Colonic mucosa (tissue), 4 donors: ENCODE measurements around the gene DUSP9. TPM values are rescaled to one million over a fixed set of nuclear protein-coding genes. Genes with fewer than 3 reads are reported as not detected.
A peak's percentile ranks its signal among the peaks of the same experiment; 100 is the strongest.

Experiments used
- DNase-seq: peaks from one replicate; pipeline ENCODE4 v3.0.0-alpha.2; 2020
- H3K27ac ChIP-seq: fragments of 200-600 bp; one replicate; pipeline ENCODE4 v1.8.0; 2021
- H3K27me3 ChIP-seq: fragments of 200-600 bp; one replicate; pipeline ENCODE4 v1.8.0; 2021
- H3K36me3 ChIP-seq: fragments of 200-600 bp; one replicate; pipeline ENCODE4 v1.8.0; 2021
- H3K4me1 ChIP-seq: fragments of 200-600 bp; one replicate; pipeline ENCODE4 v1.8.0; 2021; ENCODE audit warnings: mild to moderate bottlenecking
- H3K4me3 ChIP-seq: fragments of 200-600 bp; one replicate; pipeline ENCODE4 v1.8.0; 2021
- H3K9ac ChIP-seq, 2 donors: one replicate each; pipeline ENCODE4 v1.7.0; 2013; ENCODE audit warnings: control low read depth in 2 of 2, low read depth in 2 of 2, low read length in 2 of 2
- H3K9me3 ChIP-seq: fragments of 200-600 bp; one replicate; pipeline ENCODE4 v1.8.0; 2021
- intact Hi-C: fragments of 100-400 bp; cut with DNase I; formaldehyde crosslinking; loops from one replicate; pipeline ENCODE4 v1.14.1; 2022
- total RNA-seq, 2 donors: library from RNA; stranded (reverse); fragmentation: NEBNext Ultra II Directional in 1 of 2; extraction: Animal tissue kit (Norgen Biotek cat#: 25700) in 1 of 2; gene quantifications; one replicate each; pipeline ENCODE4 v1.2.1, GENCODE V29; 2021
- TF ChIP-seq, protein P1 (sequence below): fragments of 200-600 bp; IDR thresholded peaks from one replicate; pipeline ENCODE4 v1.8.0; 2022; ENCODE audit warnings: antibody characterized with exemption, mild to moderate bottlenecking
- donor health status: healthy.
- donor health status: DM: no; HTN: no; CAD: no.
- donor health status: DM: no; HTN: no; CAD: no.

The DUSP9 gene
- total RNA-seq, 2 donors from 2014 or later = 0.49 TPM; not detected in 1

DNA sequence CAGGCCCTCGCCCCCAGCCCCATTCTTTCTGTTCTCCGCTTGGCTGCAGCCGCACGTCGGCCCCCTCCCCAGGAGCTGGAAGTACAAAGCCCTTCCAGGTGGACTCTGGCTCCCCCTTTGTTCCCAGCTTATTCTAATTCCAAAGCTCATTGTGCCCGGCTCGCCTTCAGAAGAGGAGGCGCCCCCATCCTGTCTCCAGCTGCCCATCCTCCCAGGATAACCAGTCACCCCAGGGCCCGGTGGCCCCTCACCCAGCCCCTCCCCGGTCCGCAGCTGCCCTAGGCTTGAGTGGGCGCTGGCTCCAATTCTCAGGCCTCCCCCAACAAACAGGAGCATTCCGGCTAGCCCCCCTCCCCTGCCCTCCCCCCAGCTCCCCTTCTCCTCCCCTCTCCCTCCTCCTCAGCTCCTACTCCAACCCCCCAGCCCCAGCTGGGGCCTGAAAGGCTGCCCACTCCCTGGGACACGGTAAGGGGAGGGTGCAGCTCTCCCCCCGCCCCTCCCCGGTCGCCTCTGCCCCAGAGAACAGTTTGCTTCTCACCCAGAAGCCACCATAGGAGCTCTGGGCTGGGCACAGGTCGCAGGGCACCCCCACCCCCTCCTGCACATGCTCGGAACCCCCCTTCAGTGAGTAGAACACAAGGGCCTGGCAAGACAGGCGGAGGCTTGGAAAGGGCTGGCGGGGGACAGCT lies 37.6 kb downstream of the DUSP9 start:
- intact Hi-C loops = no loop called here

DNA sequence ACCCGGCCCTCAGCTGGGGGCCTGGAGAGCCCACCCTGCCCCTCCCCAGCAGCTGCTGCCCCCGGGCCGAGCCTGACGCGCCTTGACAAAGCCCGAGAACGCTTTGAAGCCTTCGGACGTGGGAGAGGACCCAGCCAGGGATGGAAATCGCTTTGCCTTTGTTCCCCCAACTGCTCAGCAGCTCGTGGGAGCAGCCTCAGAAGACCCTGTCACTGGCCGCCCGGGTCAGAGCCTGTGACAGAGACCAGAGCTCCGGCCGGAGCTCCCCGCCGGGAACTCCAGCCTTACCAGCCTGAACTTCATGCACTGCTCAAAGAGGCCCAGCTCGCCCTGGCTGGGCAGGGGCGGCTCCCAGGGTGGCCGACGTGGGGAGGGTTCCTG lies 38.1 kb downstream of the DUSP9 start:
- TF ChIP-seq, protein P1, sequence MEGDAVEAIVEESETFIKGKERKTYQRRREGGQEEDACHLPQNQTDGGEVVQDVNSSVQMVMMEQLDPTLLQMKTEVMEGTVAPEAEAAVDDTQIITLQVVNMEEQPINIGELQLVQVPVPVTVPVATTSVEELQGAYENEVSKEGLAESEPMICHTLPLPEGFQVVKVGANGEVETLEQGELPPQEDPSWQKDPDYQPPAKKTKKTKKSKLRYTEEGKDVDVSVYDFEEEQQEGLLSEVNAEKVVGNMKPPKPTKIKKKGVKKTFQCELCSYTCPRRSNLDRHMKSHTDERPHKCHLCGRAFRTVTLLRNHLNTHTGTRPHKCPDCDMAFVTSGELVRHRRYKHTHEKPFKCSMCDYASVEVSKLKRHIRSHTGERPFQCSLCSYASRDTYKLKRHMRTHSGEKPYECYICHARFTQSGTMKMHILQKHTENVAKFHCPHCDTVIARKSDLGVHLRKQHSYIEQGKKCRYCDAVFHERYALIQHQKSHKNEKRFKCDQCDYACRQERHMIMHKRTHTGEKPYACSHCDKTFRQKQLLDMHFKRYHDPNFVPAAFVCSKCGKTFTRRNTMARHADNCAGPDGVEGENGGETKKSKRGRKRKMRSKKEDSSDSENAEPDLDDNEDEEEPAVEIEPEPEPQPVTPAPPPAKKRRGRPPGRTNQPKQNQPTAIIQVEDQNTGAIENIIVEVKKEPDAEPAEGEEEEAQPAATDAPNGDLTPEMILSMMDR = no peak
- intact Hi-C loops = no loop called here
- Histone ChIP-seq H3K27ac (no peak overlapping the region), H3K9ac (no peak overlapping the region), H3K9me3 (no peaks in the 10 kb centered on the region), H3K36me3 (no peaks in the 10 kb centered on the region), H3K4me3 (no peak overlapping the region), H3K4me1 (no peaks in the 10 kb centered on the region), H3K27me3 (no peaks in the 10 kb centered on the region)
- DNase-seq = no peak

More for the DNA sequence above, 37.6 kb downstream of the DUSP9 start:
- Histone ChIP-seq H3K9me3 (no peaks in the 10 kb centered on the region), H3K4me1 (no peaks in the 10 kb centered on the region), H3K36me3 (no peaks in the 10 kb centered on the region), H3K27me3 (no peaks in the 10 kb centered on the region), H3K27ac (no peak overlapping the region), H3K9ac (no peak overlapping the region), H3K4me3 (no peak overlapping the region)
- no peak for DNase-seq
- TF ChIP-seq, protein P1 = no peak

DNA sequence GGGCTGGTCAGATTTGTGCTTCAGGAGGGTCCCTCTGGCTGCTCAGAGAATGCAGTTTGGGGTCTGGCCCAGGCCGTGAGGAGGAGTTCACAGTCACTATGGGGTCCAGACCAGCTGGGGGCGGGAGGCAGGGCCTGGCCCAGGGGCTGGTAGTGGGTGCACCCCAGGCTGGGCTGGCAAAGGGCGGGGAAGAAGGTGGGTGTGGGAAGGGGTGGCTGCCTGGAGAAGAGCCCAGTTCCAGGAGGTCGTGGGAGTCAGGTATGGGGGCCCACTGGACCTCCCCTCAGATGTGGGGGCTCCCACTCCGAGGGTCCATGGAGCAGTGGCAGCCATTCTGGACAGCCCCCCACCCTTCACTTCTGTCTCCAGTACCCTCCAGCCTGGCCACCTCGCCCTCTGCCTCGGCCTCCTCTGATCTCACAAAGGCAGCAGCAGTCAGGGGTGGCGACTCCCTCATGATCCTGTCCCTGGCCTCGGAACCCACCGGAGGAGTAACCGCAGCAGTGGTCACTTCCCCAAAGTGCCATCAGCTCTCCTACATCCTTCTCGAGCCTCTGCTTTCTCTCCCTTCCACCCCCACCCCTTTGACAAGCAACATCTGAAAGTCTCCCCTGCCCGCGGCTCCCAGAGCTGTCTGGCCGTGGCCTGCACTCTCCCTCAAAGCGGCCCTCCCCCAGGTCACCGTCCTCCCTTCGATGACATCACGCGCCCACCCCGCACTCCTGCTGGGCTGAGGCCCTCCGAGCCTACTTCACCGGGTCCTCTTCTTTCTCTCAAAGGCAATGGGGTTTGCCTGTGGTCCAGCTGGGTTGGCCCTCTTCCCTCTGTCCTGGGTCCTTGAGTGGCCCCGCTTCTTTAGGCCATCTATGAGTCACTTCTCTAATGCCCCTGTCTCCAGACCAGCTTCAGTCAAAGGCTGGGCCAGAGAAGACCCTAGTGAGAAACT lies 39.0 kb downstream of the DUSP9 start:
- DNase-seq = no peak
- TF ChIP-seq, protein P1 = no peak
- intact Hi-C loops = no loop called here
- Histone ChIP-seq H3K27ac (no peak overlapping the region), H3K9ac (no peak overlapping the region), H3K9me3 (no peaks in the 10 kb centered on the region), H3K36me3 (no peaks in the 10 kb centered on the region), H3K4me3 (no peak overlapping the region), H3K27me3 (no peaks in the 10 kb centered on the region), H3K4me1 (no peaks in the 10 kb centered on the region)

DNA sequence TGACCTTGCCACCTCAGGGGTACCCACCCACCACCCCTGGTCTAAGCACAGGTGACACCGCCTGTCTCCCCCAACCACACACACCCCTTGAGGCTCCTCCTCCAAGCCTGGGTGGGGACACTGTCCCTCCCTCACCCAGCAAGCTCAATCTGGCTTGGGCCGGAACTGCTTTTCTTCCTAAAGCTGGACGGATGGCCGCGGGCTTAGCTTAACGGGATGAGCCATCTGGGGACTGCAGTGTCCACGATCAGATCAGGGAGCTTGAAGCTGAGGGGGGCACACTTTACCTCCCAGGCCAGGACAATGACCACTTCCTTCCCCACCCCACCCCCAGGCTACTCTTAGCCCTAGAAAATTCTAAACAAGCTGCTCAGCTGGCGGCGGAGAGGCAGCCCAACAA lies 39.7 kb downstream of the DUSP9 start:
- intact Hi-C loops = no loop called here
- TF ChIP-seq, protein P1 = no peak
- Histone ChIP-seq H3K9ac (peak overlapping the region; percentile 34 to 35), H3K9me3 (no peaks in the 10 kb centered on the region), H3K4me1 (no peaks in the 10 kb centered on the region), H3K27ac (no peak overlapping the region), H3K36me3 (no peaks in the 10 kb centered on the region), H3K27me3 (no peaks in the 10 kb centered on the region), H3K4me3 (no peak overlapping the region)
- peak; percentile 71 for DNase-seq

DNA sequence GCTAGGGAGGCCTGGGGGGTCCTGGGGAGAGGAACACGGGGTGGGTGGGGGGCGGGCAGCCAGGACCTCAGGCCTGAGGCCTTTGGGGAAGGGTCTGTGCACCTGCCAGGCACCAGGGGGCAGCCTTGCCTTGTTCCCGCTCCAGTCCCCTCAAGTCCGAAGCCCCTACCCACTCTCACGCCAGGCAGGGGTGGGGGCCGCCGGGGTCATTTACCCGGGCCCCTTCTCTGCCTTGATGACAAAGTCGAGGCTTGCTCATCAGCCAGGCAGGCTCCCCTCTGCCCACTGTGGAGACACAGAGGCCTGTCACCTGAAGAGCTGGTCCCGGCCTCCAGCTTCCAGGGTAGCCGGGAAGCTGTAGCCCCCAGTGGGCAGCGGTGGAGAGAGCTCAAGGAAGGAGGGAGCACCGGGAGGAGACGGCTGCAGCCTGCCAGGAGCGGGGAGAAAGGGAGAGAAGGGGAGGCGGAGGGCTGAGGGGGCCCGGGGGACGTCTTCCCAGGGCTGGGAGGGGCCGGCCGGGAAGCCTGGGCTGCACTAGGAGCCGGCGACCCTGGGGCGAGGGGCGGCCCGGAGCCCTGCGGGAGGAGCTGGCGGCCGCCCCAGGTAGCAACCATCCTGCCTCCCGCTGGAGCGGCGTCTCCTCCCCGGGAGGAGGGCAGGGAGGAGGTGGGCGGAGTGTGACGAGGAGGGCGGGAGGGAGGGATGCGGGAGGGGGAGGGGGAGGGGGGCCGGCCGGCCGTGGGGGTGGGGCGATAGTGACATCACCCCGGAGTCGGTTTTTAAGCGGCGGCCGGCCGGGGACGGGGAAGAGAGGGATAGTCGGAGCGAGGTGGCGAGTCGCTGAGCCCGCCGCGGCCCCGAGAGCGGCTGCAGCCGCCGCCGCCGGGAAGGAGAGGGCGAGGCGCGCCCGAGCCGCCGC lies 40.4 kb downstream of the DUSP9 start, which contains the start of gene SLC6A8:
Gene SLC6A8, plus strand, starts transcription at position 806 of the 919 bp plus-strand sequence. CDS start 649 bp downstream, outside the sequence.
- Histone ChIP-seq H3K27me3 (no peaks in the 10 kb centered on the region), H3K27ac (no peak within 1 kb of the TSS), H3K4me3 (peak within 1 kb of the TSS; percentile 30), H3K9ac (peak within 1 kb of the TSS; percentile 34 to 35), H3K9me3 (no peaks in the 10 kb centered on the region), H3K4me1 (no peaks in the 10 kb centered on the region), H3K36me3 (no peaks in the 10 kb centered on the region)
- intact Hi-C loops = no loop called here
- TF ChIP-seq, protein P1 = peak; percentile 24
- peak; percentile 71 for DNase-seq
